Measurements from ENCODE around the gene DPY30.
"Not testable (repeated sequence)": the region's sequence is repeated elsewhere in the genome, so short reads cannot be mapped to it uniquely, and the experiment has no call there.

The DPY30 gene

GRCh38 chr2:32039447-32040219 lies at the start of gene DPY30:
Gene DPY30, minus strand, starts transcription at chr2:32039805. Its CDS starts 349 bp downstream, at chr2:32039456.
- FAIRE-seq: no peak

GRCh38 chr2:32074134-32074506 lies 34.5 kb upstream of the DPY30 start:
- no peak for FAIRE-seq

DNA sequence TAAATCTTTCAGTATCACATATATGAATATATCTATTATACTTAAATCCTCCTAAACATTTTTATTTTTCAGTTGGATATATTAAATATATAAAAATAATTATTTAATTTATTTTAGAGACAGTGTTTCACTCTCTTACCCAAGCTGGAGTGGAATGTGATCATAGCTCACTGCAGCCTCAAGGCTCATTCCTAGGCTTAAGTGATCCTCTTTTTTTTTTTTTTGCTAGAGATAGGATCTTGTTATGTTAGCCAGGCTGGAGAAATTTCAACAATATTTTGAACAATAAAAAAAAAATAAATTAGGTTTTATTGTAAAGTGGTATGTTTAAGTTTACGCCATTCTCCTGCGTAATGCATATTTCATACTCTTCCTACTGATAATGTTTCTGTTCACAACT lies 27.9 kb upstream of the DPY30 start:
- no peak for FAIRE-seq

- no peak for FAIRE-seq
Observed at GRCh38 chr2:32064713-32065112, 25.1 kb upstream of the DPY30 start.

- no peak for FAIRE-seq
Observed at GRCh38 chr2:32064021-32064601, 24.5 kb upstream of the DPY30 start.

DNA sequence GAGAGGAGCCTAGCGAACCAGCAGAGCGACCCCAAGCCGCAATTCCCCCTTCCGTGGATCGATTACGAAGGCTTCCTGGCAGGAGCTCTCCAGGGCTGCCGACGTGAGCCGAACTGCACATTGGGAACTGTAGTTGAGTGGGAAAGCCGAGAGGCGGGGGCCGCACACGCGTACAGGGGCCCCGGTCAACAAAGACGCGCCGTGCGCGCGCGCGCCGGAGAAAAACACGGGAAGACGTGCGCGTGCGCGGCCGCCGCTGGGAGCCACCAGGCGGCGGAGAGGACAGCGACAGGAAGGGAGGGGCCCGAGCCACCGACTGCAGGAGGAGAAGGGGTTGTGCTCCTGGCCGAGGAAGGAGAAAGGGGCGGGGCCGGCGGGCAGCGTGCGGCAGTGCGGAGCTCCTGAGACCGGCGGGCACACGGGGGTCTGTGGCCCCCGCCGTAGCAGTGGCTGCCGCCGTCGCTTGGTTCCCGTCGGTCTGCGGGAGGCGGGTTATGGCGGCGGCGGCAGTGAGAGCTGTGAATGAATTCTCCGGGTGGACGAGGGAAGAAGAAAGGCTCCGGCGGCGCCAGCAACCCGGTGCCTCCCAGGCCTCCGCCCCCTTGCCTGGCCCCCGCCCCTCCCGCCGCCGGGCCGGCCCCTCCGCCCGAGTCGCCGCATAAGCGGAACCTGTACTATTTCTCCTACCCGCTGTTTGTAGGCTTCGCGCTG lies 23.9 kb upstream of the DPY30 start, which contains the start of gene SPAST:
Gene SPAST, plus strand, starts transcription at position 247 of the 711 bp plus-strand sequence. Its CDS starts 276 bp downstream, at position 523.
- peak; percentile 74 for FAIRE-seq

DNA sequence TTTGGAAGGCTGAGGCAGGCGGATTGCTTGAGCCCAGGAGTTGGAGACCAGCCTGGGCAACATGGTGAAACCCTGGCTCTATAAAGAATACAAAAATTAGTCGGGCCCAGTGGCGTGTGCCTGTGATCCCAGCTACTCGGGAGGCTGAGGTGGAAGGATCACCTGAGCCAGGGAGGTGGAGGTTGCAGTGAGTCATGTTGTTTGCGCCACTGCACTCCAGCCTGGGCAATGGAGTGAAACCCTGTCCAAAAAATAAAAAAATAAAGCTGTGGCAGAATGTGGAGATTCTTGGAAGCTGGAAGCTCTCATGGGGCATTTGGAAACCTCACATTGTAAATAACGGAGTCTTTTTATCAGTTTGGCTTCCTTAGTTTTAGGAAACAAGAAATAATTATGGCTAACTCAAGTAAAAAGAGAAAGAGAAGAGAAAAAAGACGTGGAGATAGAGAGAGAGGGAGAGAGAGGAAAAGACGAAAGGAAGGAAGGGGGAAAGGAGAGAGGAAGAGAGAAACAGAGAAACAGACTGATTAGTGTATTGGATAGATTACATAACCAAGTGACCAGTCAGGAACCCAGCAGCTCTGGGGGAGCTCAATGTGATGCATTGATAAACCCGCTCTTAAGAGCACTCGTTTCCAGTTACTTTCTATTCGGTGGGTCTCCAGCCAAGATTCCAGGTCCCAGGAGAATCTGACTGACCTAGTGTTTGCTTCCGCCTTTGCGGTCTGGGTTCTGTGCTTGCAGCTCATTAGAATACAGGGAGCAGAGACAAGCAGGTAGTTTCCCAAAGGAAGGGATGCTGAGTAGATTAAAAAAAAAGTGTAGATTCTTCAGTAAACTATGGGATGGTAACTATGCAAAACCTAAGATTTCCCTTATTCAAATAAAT lies 22.6 kb upstream of the DPY30 start:
- no peak for FAIRE-seq

DNA sequence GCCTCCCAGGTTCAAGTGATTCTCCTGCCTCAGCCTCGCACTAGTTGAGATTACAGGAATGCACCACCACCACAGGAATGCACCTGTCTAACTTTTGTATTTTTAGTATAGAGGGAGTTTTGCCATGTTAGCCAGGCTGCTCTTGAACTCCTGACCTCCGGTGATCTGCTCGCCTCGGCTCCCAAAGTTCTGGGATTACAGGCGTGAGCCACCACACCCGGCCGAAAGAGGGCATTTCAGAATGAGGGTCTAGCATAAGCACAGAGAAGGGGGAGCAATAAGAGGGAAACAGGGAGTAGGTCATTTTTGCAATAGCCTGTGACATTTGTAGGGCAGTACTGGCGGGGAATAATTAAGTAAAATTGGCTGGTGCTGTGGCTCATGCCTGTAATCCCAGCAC lies 21.8 kb upstream of the DPY30 start:
- FAIRE-seq: no peak

GRCh38 chr2:32060266-32060665 lies 20.7 kb upstream of the DPY30 start:
- FAIRE-seq: no peak

DNA sequence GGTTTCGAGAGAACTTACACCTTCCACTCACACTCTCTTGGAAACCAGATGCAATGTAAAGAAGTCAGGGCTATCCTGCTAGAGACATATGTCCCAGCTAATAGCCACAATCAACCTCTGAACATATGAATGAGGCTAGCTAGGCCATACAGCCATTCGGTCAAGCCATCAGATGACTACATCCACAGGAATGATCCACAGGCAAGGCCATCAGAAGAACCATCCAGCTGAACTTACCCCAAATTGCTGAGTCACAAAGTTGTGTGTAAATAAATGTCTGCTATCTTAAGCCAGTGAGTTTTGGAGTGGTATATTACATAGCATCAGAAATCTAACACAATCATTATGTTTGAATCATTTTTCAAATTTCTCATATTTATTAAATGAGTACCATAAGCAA lies 18.5 kb upstream of the DPY30 start:
- no peak for FAIRE-seq

- FAIRE-seq: not testable (repeated sequence)
Observed at GRCh38 chr2:32054583-32054982, 15.0 kb upstream of the DPY30 start.

GRCh38 chr2:32051836-32052439 lies 12.3 kb upstream of the DPY30 start:
- FAIRE-seq: no peak

GRCh38 chr2:32043561-32043960 lies 4.0 kb upstream of the DPY30 start:
- no peak for FAIRE-seq

DNA sequence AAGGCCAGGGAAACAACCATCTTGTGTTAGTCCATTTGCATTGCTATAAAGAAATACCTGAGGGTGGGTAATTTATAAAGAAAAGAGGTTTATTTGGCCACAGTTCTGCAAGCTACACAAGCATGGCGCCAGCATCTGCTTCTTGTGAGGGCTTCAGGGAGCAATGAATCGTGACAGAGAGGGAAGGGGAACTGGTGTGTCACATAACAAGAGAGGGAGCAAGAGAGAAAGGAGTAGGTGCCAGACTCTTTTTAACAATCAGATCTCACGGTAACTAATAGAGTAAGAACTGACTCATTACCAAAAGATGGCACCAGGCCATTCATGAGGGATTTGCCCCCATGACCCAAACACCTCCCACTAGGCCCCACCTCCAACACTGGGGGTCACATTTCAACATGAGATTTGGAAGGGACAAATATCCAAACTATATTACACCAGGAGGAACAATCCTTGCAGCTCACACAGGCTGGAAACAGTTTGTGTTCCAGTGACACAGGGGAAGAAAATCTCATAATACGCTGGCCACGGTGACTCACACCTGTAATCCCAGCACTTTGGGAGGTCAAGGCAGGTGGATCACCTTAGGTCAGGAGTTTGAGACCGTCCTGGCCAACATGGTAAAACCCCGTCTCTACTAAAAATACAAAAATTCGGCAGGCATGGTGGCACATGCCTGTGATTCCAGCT lies 5.3 kb downstream of the DPY30 start:
- FAIRE-seq: not testable (repeated sequence)

- FAIRE-seq: not testable (repeated sequence)
Observed at GRCh38 chr2:32018789-32019482, 20.7 kb downstream of the DPY30 start.

- FAIRE-seq: no peak
Observed at GRCh38 chr2:32012872-32013271, 26.7 kb downstream of the DPY30 start.

DNA sequence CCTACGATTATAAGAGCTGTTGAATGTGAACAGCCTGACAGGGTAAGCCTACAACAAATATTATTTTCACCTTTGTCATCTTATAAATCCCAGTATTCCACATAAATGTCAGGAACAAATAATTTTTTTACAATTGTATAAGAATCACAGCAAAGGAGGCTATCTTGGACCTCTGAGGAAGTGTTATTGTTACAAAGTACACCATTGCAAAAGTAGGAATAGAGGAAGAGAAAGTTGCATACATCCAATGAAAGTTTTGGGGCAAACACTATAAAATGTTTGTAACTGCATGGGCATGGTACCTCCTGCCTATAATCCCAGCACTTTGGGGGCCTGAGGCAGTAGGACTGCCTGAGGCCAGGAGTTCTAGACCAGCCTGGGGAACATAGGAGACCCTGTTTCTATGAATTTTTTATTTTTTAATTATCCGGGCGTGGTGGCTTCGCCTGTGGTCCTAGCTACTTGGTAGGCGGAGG lies 28.1 kb downstream of the DPY30 start:
- no peak for FAIRE-seq

DNA sequence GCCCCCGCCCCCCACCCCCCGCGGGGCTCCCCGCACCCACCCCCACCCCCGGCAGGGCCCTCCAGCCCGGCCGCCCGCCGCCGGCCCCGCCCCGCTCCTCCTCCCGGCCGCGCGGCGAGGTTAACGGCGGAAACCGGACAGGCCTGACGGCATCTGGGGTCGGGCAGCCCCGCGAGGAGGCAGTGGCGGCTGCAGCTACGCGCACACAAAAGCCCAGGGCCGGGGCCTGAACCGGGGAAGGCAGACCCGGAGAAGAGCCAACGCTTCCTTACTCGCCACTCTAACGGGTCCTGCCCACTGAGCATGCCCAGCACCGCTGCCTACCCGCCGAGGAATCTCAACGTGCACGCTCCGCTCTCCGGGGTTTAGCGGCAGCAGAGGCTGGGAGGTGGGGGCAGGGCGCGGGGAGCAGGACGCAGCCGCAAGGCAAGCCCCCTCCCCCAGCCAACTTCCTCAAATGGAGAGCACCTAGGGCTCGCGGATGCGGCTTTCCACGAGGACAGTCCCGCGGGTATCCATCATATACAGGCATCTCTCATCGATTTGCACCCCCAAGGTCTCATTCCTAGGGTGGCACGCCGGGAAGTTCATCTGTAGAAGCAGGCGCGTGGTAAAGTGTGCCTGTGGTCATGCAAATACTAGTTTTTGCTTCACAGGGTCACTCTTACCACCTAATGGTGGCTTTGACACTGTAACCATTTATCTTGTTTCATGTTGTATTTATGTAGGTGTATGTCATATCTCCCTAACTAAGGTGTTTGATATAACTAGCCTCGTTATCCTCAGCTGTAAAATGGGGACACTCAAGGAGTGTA lies 28.7 kb downstream of the DPY30 start, which contains the start of gene MEMO1:
Gene MEMO1, minus strand, starts transcription at position 339 of the 815 bp plus-strand sequence. CDS start 761 bp downstream, outside the sequence.
- no peak for FAIRE-seq

GRCh38 chr2:32010280-32010669 lies 29.3 kb downstream of the DPY30 start:
- not testable (repeated sequence) for FAIRE-seq
